Ovary (tissue), 3 donors: Measurements from ENCODE around the gene AFAP1.

Experiments used
- EP300 ChIP-seq: sonication (generic); formaldehyde crosslinking; IDR thresholded peaks from one replicate; pipeline ENCODE4 v1.6.1; 2017; ENCODE audit warnings: antibody characterized with exemption
- POLR2A ChIP-seq: fragments of 450-650 bp; IDR thresholded peaks from one replicate; pipeline ENCODE4 v1.6.1; 2017; ENCODE audit warnings: antibody characterized with exemption, mild to moderate bottlenecking, moderate library complexity
- TF ChIP-seq, protein P1 (sequence below), 3 donors: fragments of 450-650 bp in 2 of 3; fragments of 200-600 bp in 1 of 3; IDR thresholded peaks; one replicate each; pipeline versions ENCODE4 v1.5.1 to v1.8.0; 2016 to 2022; ENCODE audit warnings: antibody characterized with exemption in 3 of 3, mild to moderate bottlenecking in 1 of 3
- donor health status: DM: no; HTN: no; CAD: no.

DNA sequence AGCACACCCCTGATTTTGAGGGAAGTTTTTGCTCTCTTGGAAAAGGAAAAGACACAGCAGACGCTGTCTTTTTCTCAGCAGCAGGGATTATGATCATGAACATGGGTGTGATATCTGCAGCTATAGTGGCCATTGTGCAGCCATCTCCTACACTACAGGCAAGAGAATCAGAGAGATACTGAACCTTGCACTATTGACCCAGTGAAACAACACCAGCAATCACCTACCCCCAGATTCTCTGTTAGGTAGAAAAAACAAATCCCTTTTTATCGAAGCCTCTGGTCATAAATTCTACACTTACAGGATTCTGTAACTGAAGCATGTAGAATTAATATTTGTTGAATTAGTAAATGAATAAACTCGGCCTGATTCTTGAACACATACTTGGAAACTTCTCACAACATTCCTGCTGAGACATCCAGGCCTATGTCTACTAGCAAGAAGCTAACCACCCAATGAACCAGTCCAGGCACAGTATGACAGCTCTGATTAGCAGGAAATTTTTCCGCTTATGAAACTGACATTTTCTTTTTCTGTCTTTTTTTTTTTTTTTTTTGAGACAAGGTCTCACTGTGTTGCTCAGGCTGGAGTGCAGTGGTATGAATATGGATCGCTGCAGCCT lies 5.0 kb upstream of the AFAP1 start:
- TF ChIP-seq POLR2A: no peak
- TF ChIP-seq EP300: no peak
- TF ChIP-seq, protein P1, sequence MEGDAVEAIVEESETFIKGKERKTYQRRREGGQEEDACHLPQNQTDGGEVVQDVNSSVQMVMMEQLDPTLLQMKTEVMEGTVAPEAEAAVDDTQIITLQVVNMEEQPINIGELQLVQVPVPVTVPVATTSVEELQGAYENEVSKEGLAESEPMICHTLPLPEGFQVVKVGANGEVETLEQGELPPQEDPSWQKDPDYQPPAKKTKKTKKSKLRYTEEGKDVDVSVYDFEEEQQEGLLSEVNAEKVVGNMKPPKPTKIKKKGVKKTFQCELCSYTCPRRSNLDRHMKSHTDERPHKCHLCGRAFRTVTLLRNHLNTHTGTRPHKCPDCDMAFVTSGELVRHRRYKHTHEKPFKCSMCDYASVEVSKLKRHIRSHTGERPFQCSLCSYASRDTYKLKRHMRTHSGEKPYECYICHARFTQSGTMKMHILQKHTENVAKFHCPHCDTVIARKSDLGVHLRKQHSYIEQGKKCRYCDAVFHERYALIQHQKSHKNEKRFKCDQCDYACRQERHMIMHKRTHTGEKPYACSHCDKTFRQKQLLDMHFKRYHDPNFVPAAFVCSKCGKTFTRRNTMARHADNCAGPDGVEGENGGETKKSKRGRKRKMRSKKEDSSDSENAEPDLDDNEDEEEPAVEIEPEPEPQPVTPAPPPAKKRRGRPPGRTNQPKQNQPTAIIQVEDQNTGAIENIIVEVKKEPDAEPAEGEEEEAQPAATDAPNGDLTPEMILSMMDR (IDR thresholded peaks at IDR 0.05): no peak
